Measurements from ENCODE around the gene CDH3. TPM values are rescaled to one million over a fixed set of nuclear protein-coding genes. Genes with fewer than 3 reads are reported as not detected.
"Not testable (repeated sequence)": the region's sequence is repeated elsewhere in the genome, so short reads cannot be mapped to it uniquely, and the experiment has no call there.

Gene CDH3
- total RNA-seq, 1 donor from 2014 or later: not detected

GRCh38 chr16:68696514-68696913 lies 51.4 kb downstream of the CDH3 start:
- intact Hi-C loops (cut with DNase I): no loop called here
- DNase-seq (ENCODE audit: low spot score): no peak

- intact Hi-C loops (cut with DNase I): no loop called here
Measured at GRCh38 chr16:68698091-68698490, 53.0 kb downstream of the CDH3 start.

GRCh38 chr16:68700120-68700519 lies 55.0 kb downstream of the CDH3 start:
- intact Hi-C loops (cut with DNase I): loop anchor here (10.0 kb wide), 1 partner anchor 105 kb away; no protein-coding TSS in a partner anchor
- no peak for DNase-seq (ENCODE audit: low spot score)

More at GRCh38 chr16:68698091-68698490, 53.0 kb downstream of the CDH3 start:
- no peak for DNase-seq (ENCODE audit: low spot score)

DNA sequence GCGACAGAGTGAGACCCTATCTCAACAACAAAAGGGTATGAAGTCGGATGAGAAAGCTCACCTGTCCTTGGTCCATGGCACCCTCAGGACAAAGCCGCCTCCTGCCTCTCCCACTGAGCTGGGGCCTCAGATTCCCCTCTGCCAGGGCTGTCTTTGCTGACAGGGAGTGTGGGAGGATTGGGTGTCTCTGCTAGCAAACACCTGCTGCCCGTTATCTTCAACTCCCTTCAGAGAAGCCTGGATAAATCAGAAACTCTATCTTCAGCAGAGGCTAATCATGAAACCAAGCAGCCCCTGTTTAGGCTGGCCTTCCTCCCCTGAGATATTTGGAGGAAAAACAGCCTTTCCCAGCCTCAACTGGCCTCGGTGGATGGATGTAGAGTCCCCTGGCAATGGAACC lies 55.7 kb downstream of the CDH3 start:
- intact Hi-C loops (cut with DNase I): loop anchor here (10.0 kb wide), 1 partner anchor 104 kb away; no protein-coding TSS in a partner anchor
- DNase-seq (ENCODE audit: low spot score): no peak

DNA sequence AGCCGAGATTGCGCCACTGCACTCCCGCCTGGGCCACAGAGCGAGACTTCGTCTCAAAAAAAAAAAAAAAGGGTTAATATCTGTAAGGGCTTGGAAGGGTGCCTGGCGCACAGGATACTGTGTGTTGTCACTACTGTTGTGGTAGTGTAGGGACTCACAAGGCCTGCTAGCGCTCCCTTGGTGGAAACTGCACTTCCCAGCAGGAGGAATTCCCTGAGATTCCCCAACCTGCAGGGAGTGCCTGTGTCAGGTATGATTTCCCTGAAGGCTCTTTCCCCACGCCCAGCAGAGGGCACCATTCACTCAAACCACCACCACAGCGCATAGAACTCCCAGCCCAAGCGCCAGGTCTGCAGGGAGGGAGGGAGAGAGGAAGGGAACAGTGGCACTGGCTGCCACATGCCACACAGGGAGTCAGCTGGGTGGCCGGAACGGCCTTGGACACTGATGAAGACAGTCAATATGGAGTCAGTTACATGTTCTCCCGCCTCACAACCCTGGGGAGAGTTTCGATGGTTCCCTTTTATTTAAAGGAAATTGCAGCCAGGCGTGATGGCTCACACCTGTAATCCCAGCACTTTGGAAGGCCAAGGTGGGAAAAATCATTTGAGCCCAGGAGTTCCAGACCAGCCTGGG lies 59.2 kb downstream of the CDH3 start:
- intact Hi-C loops (cut with DNase I): loop anchor here (10.0 kb wide), 1 partner anchor 100 kb away; no protein-coding TSS in a partner anchor
- no peak for DNase-seq (ENCODE audit: low spot score)

DNA sequence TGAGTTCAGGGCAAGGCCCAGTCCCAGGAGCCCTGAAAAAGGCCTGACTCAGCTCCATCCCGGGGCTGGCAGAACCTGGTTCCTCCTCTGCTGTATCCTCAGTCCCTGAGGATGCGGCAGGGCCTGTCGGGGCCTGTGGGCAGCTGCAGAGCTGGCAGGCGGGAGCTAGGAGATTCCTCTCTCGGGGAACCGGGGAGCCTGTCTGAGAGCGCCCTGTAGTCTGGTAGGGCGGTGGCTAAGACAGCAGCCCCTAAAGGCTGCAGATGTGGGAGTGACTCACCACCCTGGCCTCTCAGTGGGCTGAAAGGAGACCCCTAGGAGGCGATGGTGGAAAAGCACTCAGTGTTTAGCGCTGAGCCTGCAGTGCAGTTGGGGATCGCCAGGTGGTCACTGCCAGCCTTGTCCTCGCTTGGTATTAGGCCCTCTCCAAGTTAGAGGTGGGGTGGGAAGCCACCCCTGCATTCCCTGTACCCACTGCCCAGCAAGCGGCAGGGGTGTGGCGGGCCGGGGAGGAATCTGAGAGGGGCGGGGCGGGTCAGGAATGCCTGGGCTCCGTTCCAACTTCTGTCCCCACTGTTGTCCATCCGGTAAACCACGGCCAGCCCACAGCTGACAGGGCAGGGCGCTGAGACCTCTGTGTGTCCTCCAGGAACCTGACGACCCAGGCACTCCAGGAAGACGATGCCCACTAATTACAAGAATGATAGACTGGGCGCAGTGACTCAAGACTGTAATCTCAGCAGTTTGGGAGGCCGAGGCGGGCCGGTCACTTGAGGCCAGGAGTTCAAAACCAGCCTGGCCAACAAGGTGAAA lies 62.4 kb downstream of the CDH3 start:
- no peak for DNase-seq (ENCODE audit: low spot score)
- intact Hi-C loops (cut with DNase I): loop anchor here (10.0 kb wide), 1 partner anchor 97 kb away; no protein-coding TSS in a partner anchor

DNA sequence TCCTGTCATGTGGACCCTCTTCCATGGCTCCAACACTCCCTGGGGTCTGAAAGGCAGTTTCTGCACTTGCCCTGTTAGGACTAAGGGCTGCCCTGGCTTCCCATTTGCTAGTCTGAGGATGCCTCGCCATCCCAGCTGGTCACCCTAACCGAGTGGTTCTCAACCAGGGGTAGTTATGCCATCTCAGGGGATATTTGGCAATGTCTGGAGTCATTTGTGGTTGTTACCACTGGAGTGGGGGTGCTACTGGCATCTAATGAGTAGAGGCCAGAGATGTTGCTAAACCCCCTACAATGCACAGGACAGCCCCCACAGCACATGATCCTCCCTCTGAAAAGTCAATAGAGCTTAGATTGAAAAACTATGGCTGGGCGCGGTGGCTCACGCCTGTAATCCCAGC lies 65.1 kb downstream of the CDH3 start:
- intact Hi-C loops (cut with DNase I): no loop called here
- DNase-seq (ENCODE audit: low spot score): no peak

GRCh38 chr16:68711421-68712139 lies 66.5 kb downstream of the CDH3 start:
- no peak for DNase-seq (ENCODE audit: low spot score)
- intact Hi-C loops (cut with DNase I): no loop called here

DNA sequence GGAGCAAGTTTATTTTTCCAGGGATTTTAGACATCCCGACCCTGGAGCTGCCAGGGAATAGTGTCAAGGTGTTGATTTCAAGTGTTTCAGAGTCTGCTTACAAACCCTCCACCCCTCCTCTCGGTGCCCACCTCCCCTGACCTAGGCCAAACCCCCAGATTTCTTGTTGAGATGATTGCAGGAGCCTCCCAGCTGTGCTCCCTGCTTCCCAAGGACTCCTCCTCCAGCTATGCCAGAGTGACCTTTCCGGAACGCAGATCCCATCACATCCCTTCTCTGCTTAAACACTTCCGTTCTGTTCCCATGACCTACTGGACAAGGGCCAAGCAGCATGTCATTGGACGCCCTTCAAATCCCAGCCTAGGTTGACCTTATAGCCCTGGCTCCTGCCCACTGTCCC lies 68.3 kb downstream of the CDH3 start:
- intact Hi-C loops (cut with DNase I): no loop called here

DNA sequence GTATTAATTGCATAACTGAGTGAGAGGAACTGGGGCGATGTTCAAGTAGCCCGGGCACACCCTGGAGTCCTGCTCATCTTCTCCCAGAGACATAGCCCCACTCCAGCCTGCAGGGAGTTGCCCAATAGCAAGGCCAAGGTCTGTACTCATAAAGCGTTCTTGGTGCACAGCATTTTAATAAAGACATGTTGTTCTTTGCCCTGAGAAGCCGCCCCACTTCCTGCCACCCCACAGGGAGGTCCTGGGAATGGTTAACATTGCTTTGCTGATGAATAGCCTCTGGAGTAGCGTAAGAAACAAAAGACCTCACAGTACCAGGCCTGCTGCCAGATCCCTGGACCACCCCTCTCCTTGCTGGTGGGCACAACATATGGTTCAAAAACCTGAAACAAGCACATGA lies 70.4 kb downstream of the CDH3 start:
- no peak for DNase-seq (ENCODE audit: low spot score)
- intact Hi-C loops (cut with DNase I): no loop called here

More for the DNA sequence above, 68.3 kb downstream of the CDH3 start:
- no peak for DNase-seq (ENCODE audit: low spot score)

DNA sequence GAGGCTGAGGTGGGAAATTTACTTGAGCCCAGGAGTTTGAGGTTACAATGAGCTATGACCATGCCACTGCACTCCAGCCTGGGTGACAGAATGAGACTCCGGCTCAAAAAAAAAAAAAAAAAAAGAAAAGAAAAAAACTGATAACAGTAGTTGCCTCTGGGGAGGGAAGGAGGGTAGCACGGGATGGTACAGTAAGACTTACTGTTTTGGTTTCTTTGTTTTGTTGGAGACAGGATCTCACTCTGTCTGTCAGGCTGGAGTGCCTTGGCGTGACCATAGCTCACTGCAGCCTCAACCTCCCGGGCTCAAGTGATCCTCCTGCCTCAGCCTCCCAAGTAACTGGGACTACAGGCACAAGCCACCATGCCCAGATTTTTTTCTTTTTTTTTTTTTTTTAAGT lies 71.4 kb downstream of the CDH3 start:
- intact Hi-C loops (cut with DNase I); DNase-seq (ENCODE audit: low spot score): not testable (repeated sequence)

DNA sequence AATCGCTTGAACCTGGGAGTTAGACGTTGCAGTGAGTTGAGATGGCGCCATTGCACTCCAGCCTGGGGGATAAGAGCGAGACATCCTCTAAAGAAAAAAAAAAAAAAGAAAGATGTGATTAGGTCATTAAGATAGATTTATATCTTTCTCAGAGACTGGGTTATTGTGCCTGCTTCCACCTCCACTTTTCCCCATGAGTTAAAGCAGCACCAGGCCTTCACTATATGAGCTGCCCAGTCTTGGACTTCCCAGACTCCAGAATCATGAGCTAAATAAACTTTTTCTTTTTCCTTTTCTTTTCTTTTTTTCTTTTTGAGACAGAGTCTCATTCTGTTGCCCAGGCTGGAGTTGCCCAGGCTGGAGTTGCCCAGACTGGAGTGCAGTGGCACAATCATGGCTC lies 72.6 kb downstream of the CDH3 start:
- intact Hi-C loops (cut with DNase I): no loop called here
- DNase-seq (ENCODE audit: low spot score): no peak

- no peak for DNase-seq (ENCODE audit: low spot score)
- intact Hi-C loops (cut with DNase I): no loop called here
Measured at GRCh38 chr16:68718590-68718989, 73.5 kb downstream of the CDH3 start.

DNA sequence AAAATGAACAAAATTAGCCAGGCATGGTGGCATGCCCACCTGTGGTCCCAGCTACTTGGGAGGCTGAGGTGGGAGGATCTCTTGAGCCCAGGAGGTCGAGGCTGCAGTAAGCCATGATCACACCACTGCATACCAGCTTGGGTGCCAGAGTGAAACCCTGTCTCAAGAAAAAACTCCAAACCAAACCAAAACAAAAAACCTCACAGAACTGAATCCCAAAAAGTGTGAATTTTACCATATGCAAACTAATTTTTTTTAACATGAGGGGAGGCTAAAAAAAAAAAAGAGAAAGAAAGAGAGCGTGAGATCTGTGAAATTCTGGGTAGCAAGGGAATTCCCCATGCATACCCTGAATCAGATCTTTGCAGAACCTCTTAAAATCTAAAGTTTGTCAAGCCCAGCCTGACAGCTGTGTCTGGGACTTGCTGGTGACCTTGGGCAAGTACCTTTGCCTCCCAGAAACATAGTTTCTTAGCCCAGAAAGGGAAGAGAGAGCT lies 74.9 kb downstream of the CDH3 start:
- DNase-seq (ENCODE audit: low spot score): no peak
- intact Hi-C loops (cut with DNase I): no loop called here

DNA sequence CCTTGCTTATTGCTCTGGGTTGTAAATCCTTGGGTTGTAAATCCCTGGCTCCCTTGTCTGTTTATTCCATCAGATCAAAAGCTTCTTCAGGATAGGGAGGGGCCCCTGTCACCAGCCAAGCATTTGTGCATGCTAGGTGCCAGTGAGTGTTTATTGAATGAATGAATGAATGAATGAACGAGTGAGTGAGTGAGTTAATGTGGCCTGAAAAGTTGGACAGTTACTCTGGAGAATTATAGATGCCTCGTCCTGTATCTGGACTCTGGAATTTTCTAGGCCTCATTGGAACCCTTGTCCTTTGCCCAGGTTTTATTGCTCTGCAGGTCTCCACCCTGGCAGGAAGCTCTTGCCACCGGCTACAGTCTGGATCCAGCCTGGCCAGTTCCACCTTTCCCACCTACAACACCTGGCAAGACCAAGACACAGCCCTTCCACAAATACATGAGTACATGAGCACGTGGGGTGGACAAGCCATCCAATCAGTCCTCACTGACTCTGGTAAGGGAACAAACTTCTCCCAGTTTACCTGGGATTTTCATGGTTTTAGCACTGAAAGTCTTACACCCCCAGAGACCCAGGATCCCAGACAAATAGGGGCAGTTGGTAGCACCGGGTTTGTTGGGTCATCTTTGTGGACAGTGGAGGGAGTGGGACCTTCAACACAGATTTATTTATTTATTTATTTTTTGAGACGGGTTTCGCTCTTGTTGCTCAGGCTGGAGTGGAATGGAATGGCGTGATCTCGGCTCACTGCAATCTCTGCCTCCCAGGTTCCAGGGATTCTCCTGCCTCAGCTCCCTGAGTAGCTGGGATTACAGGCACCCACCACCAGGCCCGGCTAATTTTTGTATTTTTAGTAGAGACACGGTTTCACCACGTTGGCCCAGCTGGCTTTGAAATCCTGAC lies 77.3 kb downstream of the CDH3 start:
- intact Hi-C loops (cut with DNase I): no loop called here
- no peak for DNase-seq (ENCODE audit: low spot score)

- intact Hi-C loops (cut with DNase I): no loop called here
- no peak for DNase-seq (ENCODE audit: low spot score)
Measured at GRCh38 chr16:68724797-68725196, 79.7 kb downstream of the CDH3 start.

DNA sequence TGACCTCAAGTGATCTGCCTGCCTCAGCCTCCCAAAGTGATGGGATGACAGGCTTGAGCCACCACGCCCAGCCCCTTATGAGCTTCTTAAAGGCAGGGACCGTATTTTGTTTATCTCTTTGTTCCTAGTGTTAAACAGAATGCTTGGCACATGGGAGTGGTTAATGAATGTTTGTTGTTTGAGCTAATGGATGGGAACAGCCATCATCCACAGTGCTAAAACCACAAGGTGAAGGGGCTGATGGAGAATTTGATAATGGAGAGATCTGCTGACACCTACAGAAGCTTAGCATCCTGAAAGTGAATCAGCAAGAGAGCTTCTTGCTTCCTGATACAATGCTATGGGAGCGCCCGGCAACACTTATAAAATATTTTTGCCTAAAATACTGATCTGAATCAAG lies 83.4 kb downstream of the CDH3 start:
- intact Hi-C loops (cut with DNase I): no loop called here
- DNase-seq (ENCODE audit: low spot score): no peak

DNA sequence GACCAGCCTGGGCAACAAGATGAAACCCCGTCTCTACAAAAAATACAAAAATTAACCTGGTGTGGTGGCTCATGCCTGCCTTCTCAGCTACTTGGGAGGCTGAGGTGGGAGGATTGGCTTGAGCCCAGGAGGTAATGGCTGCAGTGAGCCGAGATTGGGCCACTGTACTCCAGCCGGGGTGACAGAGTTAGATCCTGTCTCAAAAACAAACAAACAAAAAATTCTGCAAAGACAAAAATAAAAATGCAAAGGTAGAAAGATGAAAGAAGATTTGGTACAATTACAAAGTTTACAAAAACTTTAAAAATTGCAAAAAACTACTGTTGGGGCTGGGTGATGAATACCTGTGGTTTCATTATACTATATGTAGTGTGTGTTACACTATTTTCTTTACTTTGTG lies 86.5 kb downstream of the CDH3 start:
- no peak for DNase-seq (ENCODE audit: low spot score)
- intact Hi-C loops (cut with DNase I): no loop called here

- no peak for DNase-seq (ENCODE audit: low spot score)
- intact Hi-C loops (cut with DNase I): no loop called here
Measured at GRCh38 chr16:68732042-68732680, 87.1 kb downstream of the CDH3 start.

Data from cardiac septum (tissue), 1 donor.